ENCODE data around the gene UQCR10.

Gene UQCR10

GRCh38 chr22:29799217-29799680 is 32.1 kb downstream of the UQCR10 start:
- DNase-seq = no peak

- DNase-seq = no peak
Observed at GRCh38 chr22:29801153-29801552, 34.0 kb downstream of the UQCR10 start.

- DNase-seq = no peak
Observed at GRCh38 chr22:29801796-29802195, 34.6 kb downstream of the UQCR10 start.

- DNase-seq = no peak
Observed at GRCh38 chr22:29803190-29803589, 36.0 kb downstream of the UQCR10 start.

- DNase-seq = no peak
Observed at GRCh38 chr22:29804985-29805384, 37.8 kb downstream of the UQCR10 start.

GRCh38 chr22:29806196-29806595 is 39.0 kb downstream of the UQCR10 start:
- DNase-seq = no peak

- no peak for DNase-seq
Observed at GRCh38 chr22:29810216-29810615, 43.0 kb downstream of the UQCR10 start.

- no peak for DNase-seq
Observed at GRCh38 chr22:29811377-29811776, 44.2 kb downstream of the UQCR10 start.

GRCh38 chr22:29813126-29813525 is 46.0 kb downstream of the UQCR10 start:
- DNase-seq = no peak

GRCh38 chr22:29813563-29813962 is 46.4 kb downstream of the UQCR10 start:
- DNase-seq = no peak

GRCh38 chr22:29814003-29814402 is 46.8 kb downstream of the UQCR10 start:
- DNase-seq = no peak

GRCh38 chr22:29815580-29815979 is 48.4 kb downstream of the UQCR10 start:
- no peak for DNase-seq

GRCh38 chr22:29816128-29816527 is 49.0 kb downstream of the UQCR10 start:
- DNase-seq = no peak

- no peak for DNase-seq
Observed at GRCh38 chr22:29816539-29816938, 49.4 kb downstream of the UQCR10 start.

- no peak for DNase-seq
Observed at GRCh38 chr22:29816980-29817379, 49.8 kb downstream of the UQCR10 start.

GRCh38 chr22:29817724-29818123 is 50.6 kb downstream of the UQCR10 start:
- DNase-seq = no peak

GRCh38 chr22:29819501-29819900 is 52.3 kb downstream of the UQCR10 start:
- DNase-seq = no peak
